NCI-H128 (cell line): Measurements from ENCODE around the gene SLIT1.

Source experiments
- DNase-seq: peaks from one replicate; lab custom pipeline; 2025; ENCODE audit not compliant: unreplicated experiment; lab: John Stamatoyannopoulos, UW

SLIT1 gene

DNA sequence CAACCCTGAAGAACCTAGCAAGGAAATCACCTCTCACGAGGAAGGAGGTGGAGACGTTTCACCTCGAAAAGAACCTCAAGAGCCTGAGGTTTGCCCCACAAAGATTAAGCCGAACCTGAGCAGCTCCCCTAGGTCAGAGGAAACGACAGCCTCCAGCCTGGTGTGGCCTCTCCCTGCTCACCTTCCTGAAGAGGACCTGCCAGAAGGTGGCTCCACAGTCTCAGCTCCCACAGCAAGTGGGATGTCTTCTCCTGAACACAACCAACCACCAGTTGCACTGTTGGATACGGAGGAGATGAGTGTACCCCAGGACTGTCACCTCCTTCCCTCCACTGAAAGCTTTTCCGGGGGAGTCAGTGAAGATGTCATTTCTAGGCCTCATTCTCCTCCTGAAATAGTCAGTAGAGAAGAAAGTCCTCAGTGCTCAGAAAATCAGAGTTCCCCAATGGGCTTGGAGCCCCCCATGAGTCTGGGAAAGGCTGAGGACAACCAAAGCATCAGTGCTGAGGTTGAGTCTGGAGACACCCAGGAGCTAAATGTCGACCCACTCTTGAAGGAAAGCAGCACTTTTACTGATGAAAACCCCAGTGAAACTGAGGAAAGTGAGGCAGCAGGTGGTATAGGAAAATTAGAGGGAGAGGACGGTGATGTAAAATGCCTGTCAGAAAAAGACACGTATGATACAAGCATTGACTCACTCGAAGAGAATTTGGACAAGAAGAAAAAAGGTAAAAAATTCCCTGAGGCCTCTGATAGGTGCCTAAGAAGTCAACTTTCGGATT lies 203.4 kb downstream of the SLIT1 start:
- no peak for DNase-seq

DNA sequence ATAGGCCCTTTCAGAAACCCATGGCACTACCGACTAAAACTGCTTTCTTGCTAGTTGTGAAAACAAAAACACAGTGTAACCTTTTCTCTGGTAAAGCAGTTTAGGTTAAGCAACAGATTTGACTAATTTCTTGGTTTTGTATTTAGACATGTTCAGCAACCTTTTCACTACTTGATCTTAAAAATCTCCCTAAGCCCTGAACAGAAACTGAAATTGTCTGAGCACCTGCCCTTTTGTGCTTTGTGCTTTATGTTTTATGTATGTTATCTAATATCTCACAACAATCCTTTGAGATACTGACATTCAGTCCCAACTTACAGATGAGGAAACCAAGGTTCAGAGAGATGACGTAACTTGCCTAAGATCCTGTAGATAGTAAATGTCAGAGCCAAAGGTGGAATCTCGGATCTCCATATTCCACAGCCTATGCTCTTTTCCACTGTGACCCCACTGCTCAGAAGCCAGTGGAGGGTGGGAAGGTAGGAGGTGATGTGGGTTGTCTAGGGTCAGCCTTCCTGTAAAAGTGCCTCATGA lies 207.1 kb downstream of the SLIT1 start:
- DNase-seq, result no peak

DNA sequence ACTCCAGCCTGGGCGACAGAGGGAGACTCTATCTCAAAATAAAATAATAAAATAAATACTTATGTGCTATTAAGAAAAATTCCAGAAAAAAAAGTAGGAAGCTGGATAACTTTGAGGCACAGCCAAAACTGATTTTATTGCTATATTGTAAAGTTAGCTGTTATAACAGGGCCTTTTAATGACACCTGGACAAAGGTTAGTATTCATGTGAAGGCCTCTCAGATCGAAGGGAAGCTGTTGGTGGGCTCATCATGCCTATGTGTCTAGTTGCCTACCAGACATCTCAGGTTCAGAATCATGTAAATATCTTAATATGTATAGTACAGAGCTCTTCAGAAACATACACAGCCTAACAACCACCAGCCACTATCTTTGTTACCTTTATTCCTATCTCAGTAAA lies 210.6 kb downstream of the SLIT1 start:
- no peak for DNase-seq

DNA sequence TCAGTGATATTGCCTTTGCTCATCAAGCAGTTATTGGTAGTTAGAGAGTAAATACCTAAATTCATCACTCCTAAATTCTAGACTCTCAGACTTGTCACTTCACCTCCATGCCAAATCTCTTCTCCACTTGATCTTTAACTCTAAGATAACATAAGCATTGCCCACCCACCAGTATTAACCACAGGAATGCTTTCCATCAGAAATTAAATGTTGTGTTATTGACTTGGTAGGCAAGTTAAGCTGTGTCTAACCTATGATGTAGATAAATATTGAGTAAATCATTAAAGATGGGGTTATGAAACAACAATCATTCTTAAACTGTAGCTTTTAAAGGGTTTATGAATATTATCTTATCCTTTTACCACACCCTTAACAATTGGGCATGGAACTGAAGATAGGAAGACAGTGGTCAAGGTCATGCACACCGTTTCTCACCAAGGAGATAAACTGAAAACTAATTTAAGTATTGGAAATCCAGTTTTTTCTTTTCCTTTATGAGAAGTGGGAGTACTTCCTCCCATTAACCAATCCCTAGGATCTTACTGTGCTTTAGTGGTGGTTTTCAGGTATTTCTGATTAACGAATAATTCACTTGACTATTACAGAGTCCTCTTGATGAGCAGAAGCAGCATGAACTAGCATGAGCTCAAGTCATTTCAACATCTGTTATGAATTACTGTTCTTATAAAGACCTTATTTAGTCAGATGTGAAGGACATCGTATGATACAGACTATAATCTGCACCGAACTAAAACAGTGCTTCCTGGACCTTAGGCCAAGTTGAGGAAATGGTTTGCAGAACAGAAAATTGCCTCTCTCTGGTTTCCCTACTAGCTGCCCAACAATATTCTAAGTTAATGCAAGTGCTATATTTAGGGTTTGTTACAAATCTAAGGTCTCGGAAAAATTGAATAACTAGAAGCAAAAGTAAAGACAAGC lies 211.7 kb downstream of the SLIT1 start:
- DNase-seq, result no peak

DNA sequence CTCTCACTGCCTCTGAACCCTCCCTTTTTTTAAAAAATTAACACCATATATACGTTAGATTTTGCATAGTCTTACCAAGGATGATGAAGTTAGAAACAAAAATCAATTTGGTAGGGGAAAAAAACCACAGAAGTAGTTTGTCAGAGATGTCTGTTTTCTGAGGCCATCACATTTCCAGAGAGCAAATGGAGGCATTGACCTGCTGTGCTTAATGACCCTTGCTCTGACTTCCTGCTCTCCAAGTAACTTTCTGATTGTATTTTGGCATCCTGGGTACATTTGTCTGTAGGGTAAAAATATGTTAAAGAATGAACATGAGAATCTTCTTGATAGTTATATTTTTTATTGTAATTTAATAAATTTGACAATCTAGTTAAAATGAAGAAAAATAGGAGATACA lies 213.5 kb downstream of the SLIT1 start:
- no peak for DNase-seq

DNA sequence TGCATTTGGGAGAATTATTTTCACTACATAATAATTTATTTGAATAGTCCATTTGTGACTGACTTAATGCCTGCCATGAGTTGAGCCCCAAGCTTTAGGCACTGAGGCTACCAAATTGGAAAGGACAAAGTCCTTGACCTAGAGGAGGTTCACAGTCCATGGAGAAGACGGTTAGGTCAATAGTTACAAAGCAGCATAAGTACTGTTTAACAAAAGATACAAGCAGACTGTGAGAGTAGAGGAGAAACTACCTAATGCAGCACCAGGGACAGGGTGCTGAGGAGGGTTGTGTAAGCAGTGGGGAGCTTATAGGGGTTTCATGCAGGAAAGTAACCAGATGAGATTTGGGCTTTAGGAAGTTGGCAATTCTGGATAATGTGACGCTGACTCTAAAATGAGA lies 214.4 kb downstream of the SLIT1 start:
- DNase-seq, result no peak

DNA sequence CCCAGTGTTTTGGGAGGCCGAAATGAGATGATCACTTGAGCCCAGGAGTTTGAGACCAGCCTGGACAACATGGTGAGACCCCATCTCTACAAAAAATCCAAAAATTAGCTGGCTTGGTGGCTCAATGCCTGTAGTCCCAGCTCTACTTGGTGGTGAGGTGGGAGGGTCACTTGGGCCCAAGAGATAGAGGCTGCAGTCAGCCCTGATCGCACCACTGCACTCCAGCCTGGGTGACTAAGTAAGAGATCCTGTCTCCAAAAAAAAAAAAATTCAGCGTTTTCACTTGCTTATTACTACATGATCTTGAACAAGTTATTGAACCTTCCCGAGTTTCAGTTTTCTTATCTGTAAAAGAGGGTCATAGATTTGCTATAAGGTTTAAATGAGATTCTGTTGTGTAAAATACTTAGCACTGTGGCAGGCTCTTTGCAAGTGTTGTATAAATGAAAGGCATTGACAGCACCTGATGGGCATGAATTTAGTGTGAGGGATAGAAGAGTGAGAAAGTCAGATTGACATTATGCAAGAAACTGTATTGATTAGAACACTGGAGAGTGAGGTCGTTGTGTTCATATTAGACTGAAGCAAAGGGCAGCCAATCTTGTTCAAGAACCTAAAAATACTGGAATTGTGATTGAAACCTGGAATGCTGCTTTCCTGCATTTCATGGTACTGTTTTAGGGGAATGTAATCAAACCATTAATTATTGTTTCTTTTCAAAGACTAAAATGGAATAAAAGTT lies 216.9 kb downstream of the SLIT1 start:
- no peak for DNase-seq

DNA sequence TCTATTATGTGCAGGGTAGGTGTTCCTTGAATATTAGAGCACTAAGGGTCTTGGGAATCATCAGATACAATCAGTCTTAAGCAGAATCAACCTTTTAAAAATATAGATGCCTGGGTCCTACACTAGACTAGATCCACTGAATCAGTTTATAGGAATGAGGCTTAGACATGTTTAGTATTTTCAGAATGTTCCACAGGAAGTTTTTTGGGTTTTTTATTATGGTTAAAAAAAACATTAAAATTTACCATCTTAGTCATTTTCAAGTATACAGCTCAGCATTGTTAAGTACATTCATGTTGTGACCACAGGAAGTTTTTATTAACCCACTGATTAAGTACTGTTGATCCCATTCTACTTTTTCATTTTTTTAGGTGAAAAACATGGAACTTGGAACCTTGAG lies 217.9 kb downstream of the SLIT1 start:
- DNase-seq, result no peak

DNA sequence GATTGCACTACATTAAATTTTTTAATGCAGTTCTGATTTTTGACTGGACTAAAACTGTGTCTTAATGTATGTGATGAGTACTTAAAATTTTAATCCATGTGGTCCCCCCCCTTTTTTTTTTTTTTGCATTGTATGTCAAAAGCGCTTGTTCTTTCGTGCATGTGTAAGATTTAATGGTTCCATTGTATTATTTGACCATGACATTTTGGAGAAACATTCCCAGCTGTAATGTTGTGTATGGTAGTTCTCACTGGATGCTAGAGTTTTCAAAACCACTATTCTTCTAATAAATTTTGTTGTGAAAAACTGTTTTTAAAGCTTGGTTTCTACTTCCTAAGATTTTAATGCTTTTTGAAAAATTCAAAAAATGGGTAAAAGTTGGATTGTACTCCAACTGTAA lies 221.6 kb downstream of the SLIT1 start:
- no peak for DNase-seq

DNA sequence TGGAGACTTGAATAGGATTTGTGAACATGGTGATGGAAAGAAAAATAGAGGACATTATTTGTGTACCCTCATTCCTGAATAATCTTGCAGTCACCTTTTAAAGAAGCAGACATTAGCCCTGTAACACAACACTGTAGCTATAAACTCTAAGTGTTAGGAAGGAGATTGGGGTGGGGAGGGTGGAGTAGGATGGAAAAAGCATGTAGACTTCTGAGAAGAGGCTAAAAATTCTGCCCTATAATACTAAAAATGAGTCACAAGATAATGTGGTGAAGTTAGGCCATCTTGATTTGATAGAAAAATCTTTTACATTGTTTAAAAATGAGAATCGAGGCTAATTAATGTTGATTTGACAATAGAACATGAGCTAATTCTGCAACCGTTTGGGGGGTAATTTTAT lies 224.9 kb downstream of the SLIT1 start:
- no peak for DNase-seq

DNA sequence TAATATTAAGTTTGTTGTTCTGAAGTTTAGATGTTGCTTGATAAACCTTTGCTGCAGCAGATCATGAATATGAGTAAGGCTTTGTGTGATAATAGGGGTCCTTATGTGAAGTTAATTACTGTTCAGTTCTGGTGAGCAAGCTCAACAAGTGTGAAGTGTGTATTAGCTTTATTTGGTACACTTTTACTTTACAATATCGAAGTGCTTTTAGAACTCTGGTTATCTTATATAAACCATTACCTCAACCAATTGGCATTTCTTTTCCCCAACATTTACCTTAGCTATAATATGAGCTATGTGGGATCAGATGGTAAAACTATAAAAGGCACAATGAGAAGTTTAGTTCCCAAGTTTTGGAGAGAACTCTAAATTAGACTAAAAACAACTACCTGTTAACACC lies 226.0 kb downstream of the SLIT1 start:
- DNase-seq, result no peak

DNA sequence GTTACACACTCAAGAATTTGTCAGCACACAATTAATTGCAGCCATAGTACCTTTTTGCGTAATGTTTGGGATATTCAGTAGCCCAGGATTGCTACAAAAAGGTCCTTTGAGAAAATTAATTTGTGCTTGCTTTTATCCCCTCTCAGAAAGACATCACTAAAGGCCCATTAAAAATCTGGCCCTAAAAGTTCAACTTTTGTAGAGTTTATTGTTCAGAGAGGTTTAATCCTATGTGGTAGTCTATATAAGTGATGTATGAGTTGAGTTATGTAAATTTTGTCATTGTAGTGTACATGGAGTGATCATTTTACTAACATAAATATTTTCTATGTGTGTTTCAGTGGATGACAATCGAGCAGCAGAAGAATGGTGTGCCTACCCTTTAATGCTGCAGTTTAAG lies 227.7 kb downstream of the SLIT1 start:
- DNase-seq, result no peak

DNA sequence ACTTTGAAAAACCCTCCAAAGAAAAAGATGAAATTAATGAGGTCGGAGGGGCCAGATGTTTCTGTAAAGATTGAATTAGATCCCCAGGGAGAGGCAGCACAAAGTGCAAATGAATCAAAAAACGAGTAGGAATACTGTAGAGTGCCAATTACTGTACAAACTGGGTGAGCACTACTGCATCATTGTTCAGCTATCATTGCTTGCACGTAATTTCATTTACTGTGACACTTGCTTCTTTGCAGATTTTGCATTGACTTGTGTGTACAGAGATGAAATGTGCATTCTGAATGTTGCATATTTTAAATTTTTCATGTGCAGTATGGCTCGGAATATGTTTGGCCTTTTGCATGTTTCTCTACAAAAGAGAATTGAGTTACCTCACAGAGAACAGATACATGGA lies 230.0 kb downstream of the SLIT1 start:
- DNase-seq, result no peak

DNA sequence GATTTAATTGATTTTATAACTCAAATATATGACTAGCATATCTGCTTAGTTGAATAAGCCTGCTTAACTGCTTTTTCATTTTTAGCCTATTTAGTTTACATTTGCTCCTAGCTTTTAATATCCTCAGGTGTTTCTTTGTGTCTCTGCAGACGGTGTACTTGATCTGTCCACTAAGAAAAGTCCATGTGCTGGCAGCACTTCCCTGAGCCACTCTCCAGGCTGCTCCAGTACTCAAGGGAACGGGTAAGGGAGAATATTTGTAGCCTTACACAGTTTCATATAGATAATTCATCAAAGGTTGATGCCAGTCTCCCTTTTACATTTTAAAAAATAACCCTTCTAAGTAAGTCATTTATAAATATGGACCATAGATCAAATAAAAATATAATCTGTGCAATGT lies 233.8 kb downstream of the SLIT1 start:
- DNase-seq, result no peak

DNA sequence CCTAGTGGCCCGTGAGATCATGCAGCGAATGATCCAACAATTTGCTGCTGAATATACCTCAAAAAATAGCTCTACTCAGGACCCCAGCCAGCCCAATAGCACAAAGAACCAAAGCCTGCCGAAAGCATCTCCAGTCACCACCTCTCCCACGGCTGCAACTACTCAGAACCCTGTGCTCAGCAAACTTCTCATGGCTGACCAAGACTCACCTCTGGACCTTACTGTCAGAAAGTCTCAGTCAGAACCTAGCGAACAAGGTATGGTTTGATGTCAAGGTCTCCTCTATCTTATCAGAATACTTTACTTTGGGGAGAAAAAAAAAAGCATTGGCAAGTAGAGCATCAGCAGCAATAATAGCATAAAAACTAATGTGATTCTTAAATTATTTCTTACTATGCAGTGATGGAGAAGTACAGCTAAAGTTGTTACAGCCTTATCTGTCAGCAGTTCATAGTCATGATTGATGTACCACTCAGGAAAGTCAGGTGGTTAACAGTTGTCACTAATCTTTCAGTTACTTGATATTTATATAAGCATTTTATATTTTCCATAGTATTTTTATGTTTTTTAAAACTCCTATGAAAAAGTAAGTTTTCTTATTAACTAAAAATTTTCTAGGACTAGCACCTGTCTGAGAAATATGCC lies 236.6 kb downstream of the SLIT1 start:
- DNase-seq, result no peak
